ENCODE results near the gene TESK1. TPM values are rescaled to one million over a fixed set of nuclear protein-coding genes. Genes with fewer than 3 reads are reported as not detected.

TESK1 gene
- total and polyA plus RNA-seq, 2 of the 4 experiments (the other 2 are of a cell fraction), result 3.4 to 21.0 TPM

DNA sequence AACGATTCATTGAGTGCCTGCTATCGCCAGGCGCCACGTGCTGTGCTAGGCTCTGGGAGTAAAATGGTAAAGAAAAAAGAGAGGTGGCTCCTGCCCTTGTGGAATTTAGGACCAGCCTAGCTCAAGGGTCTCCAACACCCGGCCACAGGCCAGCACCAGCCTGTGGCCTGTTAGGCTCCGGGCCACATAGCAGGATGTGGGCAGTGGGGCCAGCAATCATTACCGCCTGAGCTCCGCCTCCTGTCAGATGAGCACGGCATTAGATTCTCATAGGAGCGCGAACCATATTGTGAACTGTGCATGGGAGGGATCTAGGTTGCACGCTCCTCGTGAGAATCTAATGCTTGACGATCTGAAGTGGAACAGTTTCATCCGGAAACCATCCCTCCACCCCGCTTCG is 51.3 kb downstream of the TESK1 start:
- intact Hi-C loops (cut with micrococcal nuclease) (loop anchor here (5.0 to 10.0 kb wide), 4 partner anchors 36 to 172 kb away; partner anchors contain the start of genes HINT2 and SPAG8), in situ Hi-C loops (cut with MboI; ENCODE audit: low sequenced_read_pairs) (loop anchor here (10.0 kb wide), 1 partner anchor 152 kb away; no protein-coding TSS in a partner anchor), dilution Hi-C loops (cut with HindIII; ENCODE audit: low sequenced_read_pairs, unreplicated experiment) (no loop called here)
- Histone ChIP-seq H3K9me3 (ENCODE audit: control insufficient read depth, insufficient read depth, low read length) (no peaks in the 10 kb centered on the region), H4K8ac (ENCODE audit: low read depth in 2 of 2, low read length in 2 of 2) (no peak overlapping the region), H4K5ac (ENCODE audit: low read depth, low read length) (no peak overlapping the region), H3K27ac (ENCODE audit: insufficient read depth, low read length) (no peak overlapping the region), H3K9me1 (ENCODE audit: insufficient read depth, low read length) (peaks cover 4% of the 10 kb centered on the region; the same call in 1 of the 2 replicates), H3K23ac (ENCODE audit: low read depth, low read length) (no peak overlapping the region), H4K20me1 (ENCODE audit: insufficient read depth, low read length) (peaks cover 3% of the 10 kb centered on the region; the same call in 1 of the 2 replicates), H2BK5ac (ENCODE audit: low read depth, low read length, poor library complexity, severe bottlenecking) (no peak overlapping the region), H3K27me3 (ENCODE audit: control insufficient read depth, insufficient read depth, low read length) (no peaks in the 10 kb centered on the region), H3K4me2 (ENCODE audit: low read depth, low read length) (no peak overlapping the region), H3K4ac (ENCODE audit: low read depth, low read length) (no peak overlapping the region), H3K4me3 (ENCODE audit: insufficient read depth, low read depth, low read length) (no peak overlapping the region), H2BK15ac (ENCODE audit: low read depth, low read length) (no peak overlapping the region), H2AFZ (replicated peaks; ENCODE audit: low read length, poor library complexity) (no peak overlapping the region), H4K91ac (ENCODE audit: insufficient read depth, low read depth, low read length) (no peak overlapping the region), H3K79me1 (ENCODE audit: low read depth in 1 of 2, low read length in 2 of 2) (peaks cover 8 to 26% of the 10 kb centered on the region in 2 experiments; a peak in 3 of 4 replicates), H2AK5ac (ENCODE audit: low read depth, low read length) (no peak overlapping the region), H3K56ac (ENCODE audit: extremely low read depth, insufficient read depth, low read length) (no peak overlapping the region), H2BK20ac (ENCODE audit: low read depth, low read length) (no peak overlapping the region), H3K4me1 (ENCODE audit: control insufficient read depth, insufficient read depth, low read length) (peaks cover 14% of the 10 kb centered on the region), H3K36me3 (ENCODE audit: control insufficient read depth, insufficient read depth, low read length) (peaks cover 11% of the 10 kb centered on the region), H3K9ac (ENCODE audit: low read depth, low read length) (no peak overlapping the region), H2BK120ac (ENCODE audit: low read depth, low read length) (no peak overlapping the region), H2AK9ac (replicated peaks; ENCODE audit: low read depth, low read length, poor library complexity) (no peak overlapping the region), H3K14ac (replicated peaks; ENCODE audit: low read depth, low read length) (no peak overlapping the region), H3K18ac (ENCODE audit: low read depth, low read length) (no peak overlapping the region)
- TF ChIP-seq CHD1 (IDR thresholded peaks at IDR 0.05; ENCODE audit: low read depth, low read length), result no peak
- no peak for TF ChIP-seq RCOR1 (IDR thresholded peaks at IDR 0.05; ENCODE audit: insufficient replicate concordance, low read length)
- TF ChIP-seq FOS (IDR thresholded peaks at IDR 0.05; ENCODE audit: low read depth, low read length), result no peak
- TF ChIP-seq RFX5 (IDR thresholded peaks at IDR 0.05; ENCODE audit: low read depth, low read length), result no peak
- no peak for TF ChIP-seq MAFK (IDR thresholded peaks at IDR 0.05; ENCODE audit: low read depth, low read length)
- TF ChIP-seq, protein P1, sequence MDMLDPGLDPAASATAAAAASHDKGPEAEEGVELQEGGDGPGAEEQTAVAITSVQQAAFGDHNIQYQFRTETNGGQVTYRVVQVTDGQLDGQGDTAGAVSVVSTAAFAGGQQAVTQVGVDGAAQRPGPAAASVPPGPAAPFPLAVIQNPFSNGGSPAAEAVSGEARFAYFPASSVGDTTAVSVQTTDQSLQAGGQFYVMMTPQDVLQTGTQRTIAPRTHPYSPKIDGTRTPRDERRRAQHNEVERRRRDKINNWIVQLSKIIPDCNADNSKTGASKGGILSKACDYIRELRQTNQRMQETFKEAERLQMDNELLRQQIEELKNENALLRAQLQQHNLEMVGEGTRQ (IDR thresholded peaks at IDR 0.05; ENCODE audit: low read depth, low read length), result no peak
- 88% methylated on average over 5 of the region's 17 CpGs; no CpG with 5 or more reads in 1 of the 2 experiments for WGBS, 2 experiments (ENCODE audit: extremely low coverage in 2 of 2, insufficient read length in 1 of 2)
- ChIA-PET POLR2A (ENCODE audit: unreplicated experiment) (no interaction called here), CTCF (interaction anchor here (3.1 kb wide), 1 partner anchor 10 kb away, joined by 19 read pairs; no protein-coding TSS in a partner anchor)
- no peak for DNase-seq
- BruUV-seq (replicated peaks), result no TSS peak
- ATAC-seq (ENCODE audit: low read depth), result no peak

Measured in IMR-90 (cell line).